HCT116 (cell line): ENCODE measurements around the gene FBXO46. TPM values are rescaled to one million over a fixed set of nuclear protein-coding genes. Genes with fewer than 3 reads are reported as not detected.

Experiments
- ATAC-seq: fragments of 200-7000 bp; cut with Tn5 transposase; 2 replicates; pipeline ENCODE4 v1.9.1; 2020; ENCODE audit warnings: mild to moderate bottlenecking, moderate library complexity
- BruUV-seq: library from RNA; stranded (reverse); fragments of 400-500 nt; replicated peaks from 2 replicates; lab custom pipeline; 2021; lab: Mats Ljungman, UMichigan
- CTCF ChIA-PET: fragments of 300-600 bp; sonication (Branson Sonifier 250); formaldehyde crosslinking; loops from one replicate; lab custom pipeline; 2021; ENCODE audit warnings: antibody characterized with exemption; lab: Charles Lee
- POLR2A ChIA-PET: fragments of 300-600, 350-600 bp; sonication (Branson Sonifier 250); formaldehyde crosslinking; loops from one replicate; lab custom pipeline; 2021; ENCODE audit warnings: antibody characterized with exemption; lab: Charles Lee
- RAD21 ChIA-PET, 2 experiments: fragments of 300-600 bp; sonication (Branson Sonifier 250); formaldehyde crosslinking; loops; one replicate each; lab custom pipeline; 2023; ENCODE audit warnings: low total read pairs in 2 of 2; ENCODE audit not compliant: uncharacterized antibody in 2 of 2, unreplicated experiment in 2 of 2, low non-redundant PET in 1 of 2; lab: Charles Lee
- DNase-seq: peaks from one replicate; pipeline ENCODE4 v3.0.0-alpha.2; 2010; ENCODE audit warnings: low read depth, low spot score
- H2AFZ ChIP-seq: fragments of 200-600 bp; shearing (Covaris generic), sonication (generic); 2 replicates; pipeline ENCODE4 v1.6.1; 2017; ENCODE audit warnings: low read depth, mixed run types, mixed read lengths, antibody characterized with exemption, low read length; ENCODE audit not compliant: poor library complexity, severe bottlenecking
- H3K27ac ChIP-seq: 2 replicates; pipeline ENCODE4 v1.5.1; 2012; ENCODE audit warnings: low read depth, low read length
- H3K27me3 ChIP-seq: fragments of 200-600 bp; sonication (generic); 2 replicates; pipeline ENCODE4 v1.6.1; 2016; ENCODE audit warnings: mixed run types, low read length, mixed read lengths; ENCODE audit not compliant: insufficient read depth
- H3K36me3 ChIP-seq, 2 experiments: fragments of 200-500 bp in 1 of 2; fragments of 200-600 bp in 1 of 2; sonication (Bioruptor generic) in 1 of 2; sonication (generic) in 1 of 2; 2 replicates each; pipeline versions ENCODE4 v1.5.1 to v1.6.1; 2014 to 2016; ENCODE audit warnings: low read length in 2 of 2, inconsistent platforms in 1 of 2, mixed read lengths in 1 of 2, mixed run types in 1 of 2; ENCODE audit not compliant: insufficient read depth in 2 of 2, control insufficient read depth in 1 of 2
- H3K4me1 ChIP-seq, 2 experiments: fragments of 200-600 bp in 1 of 2; sonication (generic) in 1 of 2; 2 replicates each; pipeline versions ENCODE4 v1.5.1 to v1.6.1; 2012 to 2017; ENCODE audit warnings: low read length in 2 of 2, inconsistent platforms in 1 of 2, mild to moderate bottlenecking in 1 of 2, mixed read lengths in 1 of 2, mixed run types in 1 of 2, moderate library complexity in 1 of 2; ENCODE audit not compliant: insufficient read depth in 2 of 2, control insufficient read depth in 1 of 2
- H3K4me2 ChIP-seq: fragments of 200-600 bp; sonication (generic); 2 replicates; pipeline ENCODE4 v1.6.1; 2017; ENCODE audit warnings: mixed run types, low read length, mixed read lengths
- H3K4me3 ChIP-seq, 2 experiments: fragments of 200-600 bp in 1 of 2; sonication (generic) in 1 of 2; replicated peaks in 1 of 2; 2 replicates each; pipeline ENCODE4 v1.5.1; 2011 to 2016; ENCODE audit warnings: low read length in 2 of 2, control low read depth in 1 of 2, low read depth in 1 of 2, mild to moderate bottlenecking in 1 of 2, mixed read lengths in 1 of 2, mixed run types in 1 of 2
- H3K79me2 ChIP-seq: fragments of 200-600 bp; sonication (generic); 2 replicates; pipeline ENCODE4 v1.6.1; 2017; ENCODE audit warnings: mild to moderate bottlenecking, mixed run types, low read length, moderate library complexity, mixed read lengths; ENCODE audit not compliant: insufficient read depth
- H3K9ac ChIP-seq: fragments of 200-600 bp; sonication (generic); 2 replicates; pipeline ENCODE4 v1.6.1; 2016; ENCODE audit warnings: low read length, mixed read lengths
- H3K9me2 ChIP-seq: fragments of 200-600 bp; sonication (generic), shearing (Covaris generic); 2 replicates; pipeline ENCODE4 v1.6.1; 2017; ENCODE audit warnings: mixed run types, mild to moderate bottlenecking, moderate library complexity; ENCODE audit not compliant: insufficient read depth
- H3K9me3 ChIP-seq, 2 experiments: fragments of 200-500 bp in 1 of 2; fragments of 200-600 bp in 1 of 2; sonication (Bioruptor generic) in 1 of 2; sonication (generic) in 1 of 2; 2 replicates each; pipeline ENCODE4 v1.6.1; 2014 to 2017; ENCODE audit warnings: low read length in 2 of 2, mixed read lengths in 2 of 2, inconsistent platforms in 1 of 2, low read depth in 1 of 2, mild to moderate bottlenecking in 1 of 2, mixed run types in 1 of 2, moderate library complexity in 1 of 2; ENCODE audit not compliant: control insufficient read depth in 1 of 2, insufficient read depth in 1 of 2
- H4K20me1 ChIP-seq: fragments of 200-600 bp; sonication (generic), shearing (Covaris generic); 2 replicates; pipeline ENCODE4 v1.6.1; 2017; ENCODE audit warnings: mixed run types, mild to moderate bottlenecking, moderate library complexity; ENCODE audit not compliant: insufficient read depth
- EZH2 ChIP-seq: fragments of 200-600 bp; sonication (generic); IDR thresholded peaks from 2 replicates; pipeline ENCODE4 v1.6.1; 2017; ENCODE audit warnings: antibody characterized with exemption, mixed run types
- EZH2phosphoT487 ChIP-seq: fragments of 200-600 bp; IDR thresholded peaks from 2 replicates; pipeline ENCODE4 v1.6.1; 2018; ENCODE audit warnings: antibody characterized with exemption, borderline replicate concordance
- FOSL1 ChIP-seq: IDR thresholded peaks from 2 replicates; pipeline ENCODE4 v1.6.1; 2012; ENCODE audit warnings: low read depth
- MAX ChIP-seq: IDR thresholded peaks from 2 replicates; pipeline ENCODE4 v1.6.1; 2012
- SP1 ChIP-seq: IDR thresholded peaks from 2 replicates; pipeline ENCODE4 v1.6.1; 2012; ENCODE audit warnings: low read depth
- TCF7L2 ChIP-seq: IDR thresholded peaks from 2 replicates; pipeline ENCODE4 v1.7.0; 2011; ENCODE audit warnings: borderline replicate concordance, inconsistent platforms; ENCODE audit not compliant: insufficient read depth, insufficient read length; ENCODE audit errors: extremely low read depth
- YY1 ChIP-seq: IDR thresholded peaks from 2 replicates; pipeline ENCODE4 v1.6.1; 2011; ENCODE audit warnings: low read length, low read depth, moderate library complexity, mild to moderate bottlenecking; ENCODE audit not compliant: insufficient replicate concordance; ENCODE audit errors: extremely low read depth
- ZFX ChIP-seq: fragments of 450-650 bp; IDR thresholded peaks from 2 replicates; pipeline ENCODE4 v1.6.1; 2017
- ZNF274 ChIP-seq: fragments of 200-500 bp; sonication (Bioruptor generic); IDR thresholded peaks from 2 replicates; pipeline ENCODE4 v1.6.1; 2014; ENCODE audit warnings: mild to moderate bottlenecking, low read depth, low read length, inconsistent platforms
- intact Hi-C: fragments of 100-400 bp; cut with micrococcal nuclease; formaldehyde crosslinking; loops from 2 replicates; pipeline ENCODE4 v1.10.0; 2022
- total RNA-seq: library from RNA; stranded (reverse); gene quantifications from one replicate; pipeline ENCODE4 v1.2.1, GENCODE V29; 2021; ENCODE audit not compliant: unreplicated experiment
- TF ChIP-seq, protein P1 (sequence below): IDR thresholded peaks from 2 replicates; pipeline ENCODE4 v1.6.1; 2011; ENCODE audit warnings: mild to moderate bottlenecking, low read length, moderate library complexity; ENCODE audit not compliant: insufficient replicate concordance; ENCODE audit errors: extremely low read depth

The FBXO46 gene
- total RNA-seq, 1 experiment from 2014 or later, result 31.7 TPM

- Histone ChIP-seq H4K20me1 (no peaks in the 10 kb centered on the region), H3K36me3 (no peaks in the 10 kb centered on the region), H3K4me1 (peaks cover 15 to 33% of the 10 kb centered on the region in 2 experiments), H3K4me3 (peak overlapping the region; percentile 68 to 75), H3K4me2 (peak overlapping the region; percentile 98), H3K27ac (peak overlapping the region; percentile 75), H2AFZ (no peak overlapping the region), H3K79me2 (no peaks in the 10 kb centered on the region), H3K27me3 (no peaks in the 10 kb centered on the region), H3K9me2 (no peaks in the 10 kb centered on the region), H3K9me3 (no peaks in the 10 kb centered on the region), H3K9ac (peak overlapping the region; percentile 83)
- BruUV-seq, result TSS peak; percentile 29
- peak; percentile 46 for ATAC-seq
- RAD21 ChIA-PET, result interaction anchor here in 1 of 2 experiments (0.6 to 1.1 kb wide), 4 partner anchors 31 to 249 kb away, joined by 4 to 7 read pairs (median 5); partner anchors contain the start of gene MYPOP
- TF ChIP-seq MAX (peak; percentile 80), ZFX (peak; percentile 17; the same call in 1 of the 2 replicates), YY1 (no peak)
- CTCF ChIA-PET, result interaction anchor here (1.0 to 2.2 kb wide), 6 partner anchors 8 to 92 kb away, joined by 3 to 22 read pairs (median 4); partner anchors contain the start of genes QPCTL, SIX5 and SNRPD2
- POLR2A ChIA-PET, result interaction anchor here (0.7 to 2.4 kb wide), 8 partner anchors 8 to 209 kb away, joined by 3 to 19 read pairs (median 4); partner anchors contain the start of genes FBXO46, FOSB, GIPR and QPCTL
- intact Hi-C loops, result no loop called here
- no peak for DNase-seq
Observed at GRCh38 chr19:45676851-45677263, 53.8 kb downstream of the FBXO46 start.

DNA sequence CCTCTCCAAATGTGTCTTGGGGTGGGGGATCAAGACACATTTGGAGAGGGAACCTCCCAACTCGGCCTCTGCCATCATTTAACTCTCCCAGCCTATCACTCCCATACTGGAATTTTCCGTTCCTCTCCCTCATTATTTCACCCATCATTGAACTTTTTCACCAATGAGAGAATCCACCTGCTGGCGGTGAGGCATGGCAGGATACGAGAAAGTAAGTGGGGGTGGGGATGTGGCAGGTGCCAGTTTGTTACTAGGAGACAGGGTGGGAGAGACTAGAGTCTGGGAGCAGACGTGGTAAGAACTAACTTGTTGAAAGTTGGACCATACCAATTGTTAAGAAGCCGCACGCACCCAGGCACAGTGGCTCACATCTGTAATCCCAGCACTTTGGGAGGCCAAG is 55.8 kb downstream of the FBXO46 start:
- ChIA-PET POLR2A (no interaction called here), RAD21 (no interaction called here), CTCF (no interaction called here)
- Histone ChIP-seq H3K9me2 (no peaks in the 10 kb centered on the region), H3K9me3 (no peaks in the 10 kb centered on the region), H3K79me2 (no peaks in the 10 kb centered on the region), H3K4me2 (no peak overlapping the region), H3K4me1 (peaks cover 12 to 33% of the 10 kb centered on the region in 2 experiments), H3K36me3 (no peaks in the 10 kb centered on the region), H3K27me3 (no peaks in the 10 kb centered on the region), H4K20me1 (no peaks in the 10 kb centered on the region), H3K4me3 (no peak overlapping the region), H2AFZ (no peak overlapping the region)
- DNase-seq (no peak), ATAC-seq (no peak)
- intact Hi-C loops, result no loop called here
- no TSS peak for BruUV-seq
- TF ChIP-seq FOSL1 (no peak), ZNF274 (no peak), MAX (no peak), SP1 (no peak), TCF7L2 (no peak), EZH2 (no peak), EZH2phosphoT487 (no peak)
- TF ChIP-seq, protein P1, sequence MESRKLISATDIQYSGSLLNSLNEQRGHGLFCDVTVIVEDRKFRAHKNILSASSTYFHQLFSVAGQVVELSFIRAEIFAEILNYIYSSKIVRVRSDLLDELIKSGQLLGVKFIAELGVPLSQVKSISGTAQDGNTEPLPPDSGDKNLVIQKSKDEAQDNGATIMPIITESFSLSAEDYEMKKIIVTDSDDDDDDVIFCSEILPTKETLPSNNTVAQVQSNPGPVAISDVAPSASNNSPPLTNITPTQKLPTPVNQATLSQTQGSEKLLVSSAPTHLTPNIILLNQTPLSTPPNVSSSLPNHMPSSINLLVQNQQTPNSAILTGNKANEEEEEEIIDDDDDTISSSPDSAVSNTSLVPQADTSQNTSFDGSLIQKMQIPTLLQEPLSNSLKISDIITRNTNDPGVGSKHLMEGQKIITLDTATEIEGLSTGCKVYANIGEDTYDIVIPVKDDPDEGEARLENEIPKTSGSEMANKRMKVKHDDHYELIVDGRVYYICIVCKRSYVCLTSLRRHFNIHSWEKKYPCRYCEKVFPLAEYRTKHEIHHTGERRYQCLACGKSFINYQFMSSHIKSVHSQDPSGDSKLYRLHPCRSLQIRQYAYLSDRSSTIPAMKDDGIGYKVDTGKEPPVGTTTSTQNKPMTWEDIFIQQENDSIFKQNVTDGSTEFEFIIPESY, result no peak
- TF ChIP-seq, all 23 proteins: peak for 0
- H3K27ac ChIP-seq, result no peak overlapping the region
- no peak overlapping the region for H3K9ac ChIP-seq
